ENCODE measurements around the gene SVBP. TPM values are rescaled to one million over a fixed set of nuclear protein-coding genes. Genes with fewer than 3 reads are reported as not detected.
"Not testable (repeated sequence)": the region's sequence is repeated elsewhere in the genome, so short reads cannot be mapped to it uniquely, and the experiment has no call there.

SVBP gene
- 6.4 and 8.2 TPM in 2 replicates for total RNA-seq

- Mint-ChIP-seq H3K4me3 (peak within 1 kb of the TSS; percentile 79), H3K4me1 (ENCODE audit: low read depth) (peaks cover 19% of the 10 kb centered on the region), H3K27ac (peak within 1 kb of the TSS; percentile 80), H3K9me3 (no peaks in the 10 kb centered on the region), H3K27me3 (ENCODE audit: insufficient read depth) (no peaks in the 10 kb centered on the region), H3K36me3 (ENCODE audit: low read depth) (peaks cover 1% of the 10 kb centered on the region)
- intact Hi-C loops (cut with micrococcal nuclease): loop anchor here (1.0 to 2.0 kb wide), 8 partner anchors 29 to 890 kb away; partner anchors contain the start of genes C1orf50, CCDC30, P3H1 and PPIH
- peak; percentile 90 for DNase-seq (ENCODE audit: low spot score)
Observed at GRCh38 chr1:42816585-42817439, at the start of gene SVBP, which contains the start of gene ERMAP. SVBP (minus strand) TSS chr1:42817397; CDS start chr1:42816544, 853 bp downstream. ERMAP (plus strand) TSS chr1:42817122; CDS start chr1:42830449, 13,327 bp downstream.

- no peak for DNase-seq (ENCODE audit: low spot score)
- intact Hi-C loops (cut with micrococcal nuclease): no loop called here
- no peaks in the 10 kb centered on the region for H3K36me3 Mint-ChIP-seq (ENCODE audit: low read depth)
- H3K27me3 Mint-ChIP-seq (ENCODE audit: insufficient read depth): peaks cover 19% of the 10 kb centered on the region
- no peak overlapping the region for H3K27ac Mint-ChIP-seq
- no peak overlapping the region for H3K4me3 Mint-ChIP-seq
- peaks cover 4% of the 10 kb centered on the region for H3K9me3 Mint-ChIP-seq
- no peaks in the 10 kb centered on the region for H3K4me1 Mint-ChIP-seq (ENCODE audit: low read depth)
Observed at GRCh38 chr1:42866549-42866948, 49.4 kb upstream of the SVBP start.

GRCh38 chr1:42861014-42861399, 43.8 kb upstream of the SVBP start:
- H3K27ac Mint-ChIP-seq: no peak overlapping the region
- intact Hi-C loops (cut with micrococcal nuclease): no loop called here
- H3K4me1 Mint-ChIP-seq (ENCODE audit: low read depth): no peaks in the 10 kb centered on the region
- H3K4me3 Mint-ChIP-seq: no peak overlapping the region
- peaks cover 24% of the 10 kb centered on the region for H3K27me3 Mint-ChIP-seq (ENCODE audit: insufficient read depth)
- DNase-seq (ENCODE audit: low spot score): no peak
- H3K9me3 Mint-ChIP-seq: peaks cover 36% of the 10 kb centered on the region
- peaks cover 7% of the 10 kb centered on the region for H3K36me3 Mint-ChIP-seq (ENCODE audit: low read depth)

- DNase-seq (ENCODE audit: low spot score): no peak
- Mint-ChIP-seq H3K27me3 (ENCODE audit: insufficient read depth) (peaks cover 22% of the 10 kb centered on the region), H3K36me3 (ENCODE audit: low read depth) (peaks cover 7% of the 10 kb centered on the region), H3K4me1 (ENCODE audit: low read depth) (no peaks in the 10 kb centered on the region), H3K9me3 (peaks cover 41% of the 10 kb centered on the region), H3K27ac (no peak overlapping the region), H3K4me3 (no peak overlapping the region)
- intact Hi-C loops (cut with micrococcal nuclease): no loop called here
Observed at GRCh38 chr1:42860339-42861013, 43.3 kb upstream of the SVBP start.

- intact Hi-C loops (cut with micrococcal nuclease); H3K36me3 Mint-ChIP-seq (ENCODE audit: low read depth); DNase-seq (ENCODE audit: low spot score): not testable (repeated sequence)
Observed at GRCh38 chr1:42859366-42859765, 42.2 kb upstream of the SVBP start.

GRCh38 chr1:42856554-42856953, 39.4 kb upstream of the SVBP start:
- Mint-ChIP-seq H3K27me3 (ENCODE audit: insufficient read depth) (peaks cover 14% of the 10 kb centered on the region), H3K36me3 (ENCODE audit: low read depth) (peaks cover 16% of the 10 kb centered on the region), H3K9me3 (peaks cover 37% of the 10 kb centered on the region)
- H3K27ac Mint-ChIP-seq; DNase-seq (ENCODE audit: low spot score); H3K4me3 Mint-ChIP-seq; H3K4me1 Mint-ChIP-seq (ENCODE audit: low read depth); intact Hi-C loops (cut with micrococcal nuclease): not testable (repeated sequence)

More at GRCh38 chr1:42859366-42859765, 42.2 kb upstream of the SVBP start:
- Mint-ChIP-seq H3K9me3 (peaks cover 41% of the 10 kb centered on the region), H3K27me3 (ENCODE audit: insufficient read depth) (peaks cover 22% of the 10 kb centered on the region)
- not testable (repeated sequence) for H3K4me3 Mint-ChIP-seq; H3K4me1 Mint-ChIP-seq (ENCODE audit: low read depth); H3K27ac Mint-ChIP-seq

GRCh38 chr1:42853116-42853884, 36.1 kb upstream of the SVBP start:
- Mint-ChIP-seq H3K27me3 (ENCODE audit: insufficient read depth) (peaks cover 3% of the 10 kb centered on the region), H3K27ac (no peak overlapping the region), H3K36me3 (ENCODE audit: low read depth) (peaks cover 35% of the 10 kb centered on the region), H3K9me3 (peaks cover 31% of the 10 kb centered on the region), H3K4me1 (ENCODE audit: low read depth) (peaks cover 12% of the 10 kb centered on the region), H3K4me3 (no peak overlapping the region)
- intact Hi-C loops (cut with micrococcal nuclease): no loop called here
- no peak for DNase-seq (ENCODE audit: low spot score)

- H3K27ac Mint-ChIP-seq: no peak overlapping the region
Observed at GRCh38 chr1:42852608-42852980, 35.4 kb upstream of the SVBP start.

GRCh38 chr1:42851960-42852607, 34.9 kb upstream of the SVBP start:
- intact Hi-C loops (cut with micrococcal nuclease): no loop called here
- Mint-ChIP-seq H3K36me3 (ENCODE audit: low read depth) (peaks cover 32% of the 10 kb centered on the region), H3K27ac (no peak overlapping the region), H3K9me3 (peaks cover 18% of the 10 kb centered on the region), H3K4me1 (ENCODE audit: low read depth) (peaks cover 24% of the 10 kb centered on the region), H3K27me3 (ENCODE audit: insufficient read depth) (peaks cover 3% of the 10 kb centered on the region), H3K4me3 (no peak overlapping the region)
- no peak for DNase-seq (ENCODE audit: low spot score)

More at GRCh38 chr1:42852608-42852980, 35.4 kb upstream of the SVBP start:
- Mint-ChIP-seq H3K4me1 (ENCODE audit: low read depth) (peaks cover 19% of the 10 kb centered on the region), H3K9me3 (peaks cover 23% of the 10 kb centered on the region), H3K4me3 (no peak overlapping the region), H3K36me3 (ENCODE audit: low read depth) (peaks cover 31% of the 10 kb centered on the region), H3K27me3 (ENCODE audit: insufficient read depth) (peaks cover 3% of the 10 kb centered on the region)
- intact Hi-C loops (cut with micrococcal nuclease): no loop called here
- DNase-seq (ENCODE audit: low spot score): no peak

- Mint-ChIP-seq H3K36me3 (ENCODE audit: low read depth) (peaks cover 35% of the 10 kb centered on the region), H3K4me1 (ENCODE audit: low read depth) (peaks cover 28% of the 10 kb centered on the region), H3K4me3 (no peak overlapping the region), H3K27ac (no peak overlapping the region), H3K9me3 (peaks cover 13% of the 10 kb centered on the region), H3K27me3 (ENCODE audit: insufficient read depth) (peaks cover 3% of the 10 kb centered on the region)
- no peak for DNase-seq (ENCODE audit: low spot score)
- intact Hi-C loops (cut with micrococcal nuclease): no loop called here
Observed at GRCh38 chr1:42851420-42851819, 34.2 kb upstream of the SVBP start.

- Mint-ChIP-seq H3K9me3 (peaks cover 6% of the 10 kb centered on the region), H3K4me1 (ENCODE audit: low read depth) (peaks cover 35% of the 10 kb centered on the region), H3K4me3 (no peak overlapping the region), H3K36me3 (ENCODE audit: low read depth) (peaks cover 33% of the 10 kb centered on the region), H3K27me3 (ENCODE audit: insufficient read depth) (no peaks in the 10 kb centered on the region), H3K27ac (no peak overlapping the region)
- DNase-seq (ENCODE audit: low spot score): no peak
- intact Hi-C loops (cut with micrococcal nuclease): loop anchor here (10.0 kb wide), 3 partner anchors 325 to 1935 kb away; partner anchors contain the start of genes BEST4, CFAP57, EBNA1BP2 and ELOVL1
Observed at GRCh38 chr1:42849944-42850343, 32.7 kb upstream of the SVBP start.

Measured in activated T-helper 1 cell treated with anti-CD3 and anti-CD28 coated beads, Interleukin-12 subunit alpha, Interleukin-12 subunit beta, Interleukin-2, Interleukin-4 antibody, amounts not matched to agents 30 ng/mL and 10 ng/mL and 1 ng/mL, durations not matched to agents 14 hours and 24 hours and 36 hours (primary cell).